MM.1S (cell line): ENCODE data around the gene CLEC2D.
"Not testable (repeated sequence)": the region's sequence is repeated elsewhere in the genome, so short reads cannot be mapped to it uniquely, and the experiment has no call there.

Experiments
- DNase-seq: peaks from one replicate; pipeline ENCODE4 v3.0.0-alpha.2; 2015
- H2AFZ ChIP-seq: fragments of 300-600 bp; sonication (generic); 2 replicates; pipeline ENCODE4 v1.6.0; 2016; ENCODE audit warnings: antibody characterized with exemption, low read length
- H3F3A ChIP-seq: fragments of 300-600 bp; sonication (generic); 2 replicates; pipeline ENCODE4 v1.6.1; 2016; ENCODE audit warnings: mild to moderate bottlenecking, antibody characterized with exemption, low read length, moderate library complexity, mixed read lengths; ENCODE audit not compliant: insufficient read depth
- H3K27ac ChIP-seq: fragments of 300-600 bp; sonication (generic); 2 replicates; pipeline ENCODE4 v1.5.1; 2016; ENCODE audit warnings: mild to moderate bottlenecking, low read length
- H3K27me3 ChIP-seq: fragments of 300-600 bp; sonication (generic); replicated peaks from 2 replicates; pipeline ENCODE4 v1.6.0; 2016; ENCODE audit warnings: low read length; ENCODE audit not compliant: insufficient read depth
- H3K36me3 ChIP-seq: fragments of 300-600 bp; sonication (generic); replicated peaks from 2 replicates; pipeline ENCODE4 v1.6.1; 2016; ENCODE audit warnings: mild to moderate bottlenecking, low read length, mixed read lengths; ENCODE audit not compliant: insufficient read depth
- H3K4me1 ChIP-seq: fragments of 300-600 bp; sonication (generic); 2 replicates; pipeline ENCODE4 v1.6.1; 2016; ENCODE audit warnings: low read length, mixed read lengths
- H3K4me2 ChIP-seq: fragments of 300-600 bp; sonication (generic); 2 replicates; pipeline ENCODE4 v1.6.0; 2016; ENCODE audit warnings: low read depth, low read length
- H3K4me3 ChIP-seq: fragments of 300-600 bp; sonication (generic); 2 replicates; pipeline ENCODE4 v1.5.1; 2016; ENCODE audit warnings: low read length, mixed read lengths
- H3K79me2 ChIP-seq: fragments of 300-600 bp; sonication (generic); 2 replicates; pipeline ENCODE4 v1.6.1; 2016; ENCODE audit warnings: mixed run types, low read length, mixed read lengths
- H3K9ac ChIP-seq: fragments of 300-600 bp; sonication (generic); 2 replicates; pipeline ENCODE4 v1.6.1; 2016; ENCODE audit warnings: low read length, mixed read lengths
- H3K9me2 ChIP-seq: fragments of 300-600 bp; sonication (generic); replicated peaks from 2 replicates; pipeline ENCODE4 v1.6.1; 2016; ENCODE audit warnings: mild to moderate bottlenecking, low read length, mixed read lengths; ENCODE audit not compliant: insufficient read depth
- H3K9me3 ChIP-seq: fragments of 300-600 bp; sonication (generic); replicated peaks from 2 replicates; pipeline ENCODE4 v1.6.1; 2016; ENCODE audit warnings: mild to moderate bottlenecking, low read length, mixed read lengths; ENCODE audit not compliant: insufficient read depth
- H4K20me1 ChIP-seq: fragments of 300-600 bp; sonication (generic); 2 replicates; pipeline ENCODE4 v1.6.1; 2016; ENCODE audit warnings: mild to moderate bottlenecking, low read length, moderate library complexity, mixed read lengths; ENCODE audit not compliant: insufficient read depth
- EZH2 ChIP-seq: fragments of 300-600 bp; sonication (generic); optimal IDR thresholded peaks from 2 replicates; pipeline ENCODE3; 2017; ENCODE audit warnings: low read depth, mild to moderate bottlenecking, antibody characterized with exemption, low read length, mixed read lengths
- EZH2phosphoT487 ChIP-seq: fragments of 300-600 bp; sonication (generic); IDR thresholded peaks from 2 replicates; pipeline ENCODE4 v1.6.1; 2018; ENCODE audit warnings: antibody characterized with exemption, low read length
- TF ChIP-seq, protein P1 (sequence below): fragments of 300-600 bp; sonication (generic); IDR thresholded peaks from 2 replicates; pipeline ENCODE4 v1.5.1; 2016; ENCODE audit warnings: antibody characterized with exemption, low read length, mixed read lengths

CLEC2D gene

DNA sequence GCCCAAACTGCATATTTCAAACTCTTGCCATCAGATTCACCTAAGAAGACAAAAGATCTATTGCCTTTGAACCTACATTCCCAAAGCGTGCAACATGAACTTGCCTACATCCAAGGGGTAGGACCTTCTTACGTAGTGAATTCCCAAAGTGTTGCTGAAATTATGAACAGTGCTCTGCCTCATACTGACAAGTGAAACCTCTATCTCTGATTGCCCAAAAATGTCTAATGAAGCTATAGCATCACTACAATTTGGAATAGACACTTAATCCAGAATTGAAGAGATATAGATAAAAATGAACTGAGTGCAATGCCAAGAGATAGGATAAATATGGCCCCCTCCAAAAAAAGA, 31.1 kb downstream of the CLEC2D start:
- no peak for DNase-seq
- Histone ChIP-seq H2AFZ (no peak overlapping the region), H3K4me1 (no peaks in the 10 kb centered on the region), H3K9me2 (no peaks in the 10 kb centered on the region), H3K36me3 (no peaks in the 10 kb centered on the region), H3K4me2 (no peak overlapping the region), H3K27ac (no peak overlapping the region), H3K9me3 (no peaks in the 10 kb centered on the region), H3K4me3 (no peak overlapping the region), H3K9ac (no peak overlapping the region), H4K20me1 (no peaks in the 10 kb centered on the region), H3F3A (no peaks in the 10 kb centered on the region), H3K27me3 (no peaks in the 10 kb centered on the region), H3K79me2 (no peaks in the 10 kb centered on the region)
- TF ChIP-seq EZH2phosphoT487 (no peak), EZH2 (no peak)
- TF ChIP-seq, protein P1, sequence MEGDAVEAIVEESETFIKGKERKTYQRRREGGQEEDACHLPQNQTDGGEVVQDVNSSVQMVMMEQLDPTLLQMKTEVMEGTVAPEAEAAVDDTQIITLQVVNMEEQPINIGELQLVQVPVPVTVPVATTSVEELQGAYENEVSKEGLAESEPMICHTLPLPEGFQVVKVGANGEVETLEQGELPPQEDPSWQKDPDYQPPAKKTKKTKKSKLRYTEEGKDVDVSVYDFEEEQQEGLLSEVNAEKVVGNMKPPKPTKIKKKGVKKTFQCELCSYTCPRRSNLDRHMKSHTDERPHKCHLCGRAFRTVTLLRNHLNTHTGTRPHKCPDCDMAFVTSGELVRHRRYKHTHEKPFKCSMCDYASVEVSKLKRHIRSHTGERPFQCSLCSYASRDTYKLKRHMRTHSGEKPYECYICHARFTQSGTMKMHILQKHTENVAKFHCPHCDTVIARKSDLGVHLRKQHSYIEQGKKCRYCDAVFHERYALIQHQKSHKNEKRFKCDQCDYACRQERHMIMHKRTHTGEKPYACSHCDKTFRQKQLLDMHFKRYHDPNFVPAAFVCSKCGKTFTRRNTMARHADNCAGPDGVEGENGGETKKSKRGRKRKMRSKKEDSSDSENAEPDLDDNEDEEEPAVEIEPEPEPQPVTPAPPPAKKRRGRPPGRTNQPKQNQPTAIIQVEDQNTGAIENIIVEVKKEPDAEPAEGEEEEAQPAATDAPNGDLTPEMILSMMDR, result no peak

DNA sequence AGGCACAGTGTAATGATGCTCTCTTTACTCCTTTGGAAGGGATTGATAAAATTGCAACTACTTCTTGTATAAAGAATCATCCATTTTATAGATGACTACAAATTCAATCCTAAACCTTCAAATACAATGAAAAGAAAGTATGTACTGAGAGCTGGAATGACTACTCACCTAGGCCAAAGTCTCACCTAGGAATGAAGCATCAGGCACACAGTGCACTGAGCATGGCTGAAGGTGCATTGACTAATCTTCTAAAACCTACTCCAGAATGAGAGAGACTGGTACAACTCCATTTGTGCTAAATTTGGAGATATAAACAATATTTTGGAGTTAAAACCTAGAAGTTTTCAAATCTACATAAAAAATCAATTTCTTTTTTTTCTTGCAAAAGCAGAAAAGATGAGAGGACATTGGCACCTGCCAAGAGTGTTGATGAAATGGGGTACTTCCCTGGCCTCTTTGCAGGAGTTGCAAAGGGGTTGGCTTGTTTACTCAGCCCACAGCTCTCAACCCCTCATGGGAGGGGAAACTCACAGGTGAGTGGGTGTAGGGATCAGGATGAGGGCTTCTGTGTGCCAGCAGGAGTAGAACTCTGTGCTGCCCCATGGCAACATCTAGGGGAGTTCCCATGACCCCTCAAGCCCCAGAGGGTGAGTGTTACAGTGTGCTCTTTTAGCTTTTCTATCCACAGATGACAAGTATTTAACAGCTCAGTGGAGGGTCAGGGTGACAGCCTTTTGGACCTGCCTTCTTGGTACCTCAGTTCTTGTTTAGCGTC, 32.1 kb downstream of the CLEC2D start:
- Histone ChIP-seq H3K79me2 (no peaks in the 10 kb centered on the region), H3K27me3 (no peaks in the 10 kb centered on the region), H3K4me3 (no peak overlapping the region), H3F3A (peaks cover 8% of the 10 kb centered on the region), H3K27ac (no peak overlapping the region), H3K4me2 (no peak overlapping the region), H3K9me2 (no peaks in the 10 kb centered on the region), H3K36me3 (no peaks in the 10 kb centered on the region), H3K9ac (no peak overlapping the region), H3K4me1 (peaks cover 8% of the 10 kb centered on the region), H3K9me3 (no peaks in the 10 kb centered on the region), H2AFZ (no peak overlapping the region), H4K20me1 (no peaks in the 10 kb centered on the region)
- no peak for TF ChIP-seq EZH2
- TF ChIP-seq EZH2phosphoT487, result no peak
- TF ChIP-seq, protein P1, result no peak
- no peak for DNase-seq

DNA sequence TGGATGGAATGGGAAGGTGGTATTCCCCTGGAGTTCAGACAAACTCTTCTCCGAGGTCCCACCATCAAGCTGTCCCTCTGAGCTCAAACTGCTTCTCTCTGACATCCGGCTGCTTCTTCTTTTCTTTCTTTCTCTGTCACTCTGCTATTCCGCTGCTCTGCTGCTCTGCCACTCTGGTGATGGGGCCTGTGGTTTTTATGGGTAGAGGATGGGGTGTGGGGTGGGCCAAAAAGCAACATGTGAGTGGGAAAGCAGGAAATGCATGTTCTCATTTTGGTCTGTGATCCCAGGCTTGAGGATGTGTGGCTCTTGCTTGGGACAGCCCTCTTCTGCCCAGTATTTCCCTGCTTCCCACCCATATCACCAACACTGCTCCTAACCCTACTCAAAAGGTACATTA, 32.7 kb downstream of the CLEC2D start:
- Histone ChIP-seq H3F3A (peaks cover 11% of the 10 kb centered on the region), H3K9ac (no peak overlapping the region), H3K9me3 (no peaks in the 10 kb centered on the region), H3K4me1 (peaks cover 15% of the 10 kb centered on the region), H3K4me2 (no peak overlapping the region), H4K20me1 (no peaks in the 10 kb centered on the region), H3K79me2 (no peaks in the 10 kb centered on the region), H3K36me3 (no peaks in the 10 kb centered on the region), H3K9me2 (no peaks in the 10 kb centered on the region), H2AFZ (no peak overlapping the region), H3K27me3 (no peaks in the 10 kb centered on the region), H3K4me3 (no peak overlapping the region), H3K27ac (no peak overlapping the region)
- no peak for DNase-seq
- TF ChIP-seq EZH2, result no peak
- TF ChIP-seq, protein P1, result no peak
- TF ChIP-seq EZH2phosphoT487, result no peak

DNA sequence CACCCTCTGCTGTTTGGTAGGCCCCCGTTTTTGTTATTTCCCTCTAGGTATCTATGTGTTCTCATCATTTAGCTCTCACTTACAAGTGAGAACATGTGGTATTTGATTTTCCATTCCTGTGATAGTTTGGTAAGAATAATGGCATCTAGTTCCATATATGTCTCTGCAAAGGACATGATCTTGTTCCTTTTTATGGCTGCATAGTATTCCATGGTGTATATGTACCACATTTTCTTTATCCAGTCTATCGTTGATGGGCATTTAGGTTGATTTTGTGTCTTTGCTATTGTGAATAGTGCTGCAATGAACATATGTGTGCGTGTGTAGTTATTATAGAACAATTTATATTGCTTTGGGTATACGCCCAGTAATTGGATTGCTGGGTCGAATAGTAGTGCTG, 35.0 kb downstream of the CLEC2D start:
- H3K36me3 ChIP-seq, DNase-seq, H3K9me2 ChIP-seq, H3K27me3 ChIP-seq, H4K20me1 ChIP-seq, H3K4me2 ChIP-seq, H3K79me2 ChIP-seq, H3K27ac ChIP-seq, H3K9ac ChIP-seq, H2AFZ ChIP-seq, H3K9me3 ChIP-seq, H3K4me3 ChIP-seq: not testable (repeated sequence)
- Histone ChIP-seq H3K4me1 (peaks cover 30% of the 10 kb centered on the region), H3F3A (peaks cover 11% of the 10 kb centered on the region)
